Astrocyte (in vitro differentiated cells and primary cell): Measurements from ENCODE around the gene MYADML2. TPM values are rescaled to one million over a fixed set of nuclear protein-coding genes. Genes with fewer than 3 reads are reported as not detected.

Experiments
- DNase-seq: peaks from one replicate; pipeline ENCODE4 v3.0.0-alpha.2; 2010; ENCODE audit warnings: low read depth
- FAIRE-seq: peaks from 2 replicates; lab custom pipeline; 2011; peaks lifted over from hg19 to GRCh38; lab: Jason Lieb, UNC
- H2AFZ ChIP-seq: 2 replicates; pipeline ENCODE4 v1.6.0; 2012; ENCODE audit warnings: low read depth, low read length, inconsistent platforms
- H3K27ac ChIP-seq: 2 replicates; pipeline ENCODE4 v1.5.1; 2011; ENCODE audit warnings: low read depth, low read length, inconsistent platforms
- H3K27me3 ChIP-seq: 2 replicates; pipeline ENCODE4 v1.6.0; 2011; ENCODE audit warnings: low read length, inconsistent platforms; ENCODE audit not compliant: insufficient read depth
- H3K36me3 ChIP-seq: 2 replicates; pipeline ENCODE4 v1.5.1; 2011; ENCODE audit warnings: low read length, inconsistent platforms; ENCODE audit not compliant: insufficient read depth
- H3K4me1 ChIP-seq: 2 replicates; pipeline ENCODE4 v1.5.1; 2011; ENCODE audit warnings: low read length, inconsistent platforms; ENCODE audit not compliant: insufficient read depth
- H3K4me2 ChIP-seq: 2 replicates; pipeline ENCODE4 v1.6.0; 2012; ENCODE audit warnings: low read length, inconsistent platforms
- H3K4me3 ChIP-seq: 2 replicates; pipeline ENCODE4 v1.5.1; 2011; ENCODE audit warnings: low read depth, mild to moderate bottlenecking, low read length, inconsistent platforms; ENCODE audit not compliant: insufficient read depth
- H3K79me2 ChIP-seq: 2 replicates; pipeline ENCODE4 v1.6.0; 2012; ENCODE audit warnings: mild to moderate bottlenecking, low read length, inconsistent platforms; ENCODE audit not compliant: insufficient read depth
- H3K9ac ChIP-seq: 2 replicates; pipeline ENCODE4 v1.6.0; 2012; ENCODE audit warnings: mild to moderate bottlenecking, low read length, inconsistent platforms
- H3K9me3 ChIP-seq: 2 replicates; pipeline ENCODE4 v1.5.1; 2012; ENCODE audit warnings: low read depth, mild to moderate bottlenecking, low read length, inconsistent platforms; ENCODE audit not compliant: insufficient read depth
- H4K20me1 ChIP-seq: 2 replicates; pipeline ENCODE4 v1.6.0; 2012; ENCODE audit warnings: low read length, inconsistent platforms; ENCODE audit not compliant: insufficient read depth
- H3K27ac Mint-ChIP-seq: one replicate; pipeline ENCODE4 v1.8.0; 2021; ENCODE audit warnings: mild to moderate bottlenecking, mixed read lengths; ENCODE audit not compliant: unreplicated experiment
- H3K27me3 Mint-ChIP-seq: one replicate; pipeline ENCODE4 v1.8.0; 2021; ENCODE audit warnings: low read depth, mixed read lengths; ENCODE audit not compliant: unreplicated experiment
- H3K36me3 Mint-ChIP-seq: one replicate; pipeline ENCODE4 v1.8.0; 2021; ENCODE audit warnings: low read depth, mixed read lengths; ENCODE audit not compliant: unreplicated experiment
- H3K4me1 Mint-ChIP-seq: one replicate; pipeline ENCODE4 v1.8.0; 2021; ENCODE audit warnings: low read depth, mixed read lengths; ENCODE audit not compliant: unreplicated experiment
- H3K4me3 Mint-ChIP-seq: one replicate; pipeline ENCODE4 v1.8.0; 2021; ENCODE audit warnings: mild to moderate bottlenecking, moderate library complexity, mixed read lengths; ENCODE audit not compliant: unreplicated experiment
- H3K9me3 Mint-ChIP-seq: one replicate; pipeline ENCODE4 v1.8.0; 2021; ENCODE audit warnings: mild to moderate bottlenecking, mixed read lengths; ENCODE audit not compliant: unreplicated experiment
- EZH2 ChIP-seq: IDR thresholded peaks from 2 replicates; pipeline ENCODE4 v1.6.1; 2012; ENCODE audit warnings: mild to moderate bottlenecking, low read length, inconsistent platforms; ENCODE audit not compliant: insufficient read depth
- total RNA-seq: library from RNA; stranded (reverse); gene quantifications from 2 replicates; pipeline ENCODE4 v1.2.1, GENCODE V29; 2021
- TF ChIP-seq, protein P1 (sequence below): IDR thresholded peaks from 2 replicates; pipeline ENCODE4 v1.5.1; 2011; ENCODE audit warnings: low read depth, mild to moderate bottlenecking, inconsistent platforms, low read length, moderate library complexity; ENCODE audit not compliant: insufficient read depth

MYADML2 gene
- total RNA-seq, 1 donor from 2014 or later = not detected

GRCh38 chr17:81927152-81927652 is 19.8 kb downstream of the MYADML2 start:
- Mint-ChIP-seq H3K4me1 (peaks cover 14% of the 10 kb centered on the region), H3K4me3 (no peak overlapping the region), H3K27ac (no peak overlapping the region), H3K9me3 (no peaks in the 10 kb centered on the region), H3K27me3 (no peaks in the 10 kb centered on the region), H3K36me3 (no peaks in the 10 kb centered on the region)
- H3K9ac ChIP-seq = peak overlapping the region; percentile 88
- peak overlapping the region; percentile 66 for H3K4me3 ChIP-seq
- H3K79me2 ChIP-seq = peaks cover 49% of the 10 kb centered on the region
- H3K27ac ChIP-seq = peak overlapping the region; percentile 87
- H4K20me1 ChIP-seq = peaks cover 57% of the 10 kb centered on the region
- peaks cover 32% of the 10 kb centered on the region for H3K4me1 ChIP-seq
- H3K27me3 ChIP-seq = no peaks in the 10 kb centered on the region
- no peak overlapping the region for H2AFZ ChIP-seq
- H3K9me3 ChIP-seq = no peaks in the 10 kb centered on the region
- H3K36me3 ChIP-seq = no peaks in the 10 kb centered on the region
- no peak for TF ChIP-seq EZH2
- TF ChIP-seq, protein P1, sequence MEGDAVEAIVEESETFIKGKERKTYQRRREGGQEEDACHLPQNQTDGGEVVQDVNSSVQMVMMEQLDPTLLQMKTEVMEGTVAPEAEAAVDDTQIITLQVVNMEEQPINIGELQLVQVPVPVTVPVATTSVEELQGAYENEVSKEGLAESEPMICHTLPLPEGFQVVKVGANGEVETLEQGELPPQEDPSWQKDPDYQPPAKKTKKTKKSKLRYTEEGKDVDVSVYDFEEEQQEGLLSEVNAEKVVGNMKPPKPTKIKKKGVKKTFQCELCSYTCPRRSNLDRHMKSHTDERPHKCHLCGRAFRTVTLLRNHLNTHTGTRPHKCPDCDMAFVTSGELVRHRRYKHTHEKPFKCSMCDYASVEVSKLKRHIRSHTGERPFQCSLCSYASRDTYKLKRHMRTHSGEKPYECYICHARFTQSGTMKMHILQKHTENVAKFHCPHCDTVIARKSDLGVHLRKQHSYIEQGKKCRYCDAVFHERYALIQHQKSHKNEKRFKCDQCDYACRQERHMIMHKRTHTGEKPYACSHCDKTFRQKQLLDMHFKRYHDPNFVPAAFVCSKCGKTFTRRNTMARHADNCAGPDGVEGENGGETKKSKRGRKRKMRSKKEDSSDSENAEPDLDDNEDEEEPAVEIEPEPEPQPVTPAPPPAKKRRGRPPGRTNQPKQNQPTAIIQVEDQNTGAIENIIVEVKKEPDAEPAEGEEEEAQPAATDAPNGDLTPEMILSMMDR = no peak
- H3K4me2 ChIP-seq = peak overlapping the region; percentile 94
- no peak for FAIRE-seq
- no peak for DNase-seq

DNA sequence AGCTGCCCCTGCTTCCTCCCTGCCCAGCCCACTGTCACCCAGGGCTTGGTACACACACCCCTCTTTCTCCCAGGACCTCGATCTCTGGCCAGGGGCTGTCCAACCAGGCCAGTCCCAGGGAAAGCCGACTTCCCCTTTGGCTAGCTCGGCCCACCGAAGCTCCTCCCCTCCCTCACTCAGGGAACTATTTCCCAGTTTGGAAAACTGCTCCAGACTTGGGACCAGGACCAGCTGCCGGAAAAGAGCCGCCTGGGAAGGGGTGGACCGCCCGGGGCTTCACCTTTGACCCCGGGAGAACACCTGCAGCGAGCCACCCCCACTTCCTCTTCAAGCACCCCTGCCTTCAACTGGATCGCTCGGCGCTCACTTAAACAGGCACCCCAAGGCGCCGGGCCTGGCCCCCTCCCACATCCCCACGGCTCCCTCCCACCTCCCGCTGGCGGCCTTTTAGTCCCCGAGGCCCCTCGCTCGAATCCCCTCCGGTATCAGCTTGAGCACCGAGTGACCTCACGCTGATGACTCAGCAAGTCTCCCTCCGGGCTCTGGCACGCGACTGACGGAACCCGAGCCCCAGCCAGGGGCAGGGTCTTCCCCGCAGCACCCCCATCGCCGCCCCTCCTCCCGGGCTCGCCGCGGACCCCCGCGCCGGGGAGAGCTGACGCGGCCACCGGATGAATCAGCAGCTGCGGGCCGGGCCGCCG is 20.4 kb downstream of the MYADML2 start:
- peaks cover 56% of the 10 kb centered on the region for H4K20me1 ChIP-seq
- H3K4me2 ChIP-seq = peak overlapping the region; percentile 94
- no peak overlapping the region for H2AFZ ChIP-seq
- H3K9me3 ChIP-seq = no peaks in the 10 kb centered on the region
- DNase-seq = peak; percentile 73
- TF ChIP-seq, protein P1 = no peak
- no peak for TF ChIP-seq EZH2
- H3K9ac ChIP-seq = peak overlapping the region; percentile 88
- peak overlapping the region; percentile 87 for H3K27ac ChIP-seq
- Mint-ChIP-seq H3K27me3 (no peaks in the 10 kb centered on the region), H3K4me3 (peak overlapping the region; percentile 93), H3K9me3 (no peaks in the 10 kb centered on the region), H3K36me3 (no peaks in the 10 kb centered on the region), H3K4me1 (peaks cover 14% of the 10 kb centered on the region), H3K27ac (peak overlapping the region; percentile 98)
- H3K4me1 ChIP-seq = peaks cover 32% of the 10 kb centered on the region
- H3K4me3 ChIP-seq = peak overlapping the region; percentile 66
- H3K27me3 ChIP-seq = no peaks in the 10 kb centered on the region
- FAIRE-seq = no peak
- H3K36me3 ChIP-seq = no peaks in the 10 kb centered on the region
- peaks cover 55% of the 10 kb centered on the region for H3K79me2 ChIP-seq

GRCh38 chr17:81925860-81926450 is 21.1 kb downstream of the MYADML2 start:
- Histone ChIP-seq H4K20me1 (peaks cover 59% of the 10 kb centered on the region), H3K27me3 (no peaks in the 10 kb centered on the region), H3K4me2 (peak overlapping the region; percentile 94), H3K4me1 (peaks cover 32% of the 10 kb centered on the region), H3K27ac (peak overlapping the region; percentile 87), H2AFZ (no peak overlapping the region), H3K79me2 (peaks cover 61% of the 10 kb centered on the region), H3K36me3 (peaks cover 4% of the 10 kb centered on the region), H3K4me3 (peak overlapping the region; percentile 66), H3K9ac (peak overlapping the region; percentile 88), H3K9me3 (no peaks in the 10 kb centered on the region)
- no peaks in the 10 kb centered on the region for H3K27me3 Mint-ChIP-seq
- H3K36me3 Mint-ChIP-seq = no peaks in the 10 kb centered on the region
- peaks cover 14% of the 10 kb centered on the region for H3K4me1 Mint-ChIP-seq
- H3K9me3 Mint-ChIP-seq = no peaks in the 10 kb centered on the region
- TF ChIP-seq, protein P1 = no peak
- no peak for TF ChIP-seq EZH2
- H3K27ac Mint-ChIP-seq = peak overlapping the region; percentile 98
- FAIRE-seq (no peak), DNase-seq (no peak)
- H3K4me3 Mint-ChIP-seq = peak overlapping the region; percentile 93
